Liver (tissue), 9 donors: ENCODE measurements around the gene CXCL14. TPM values are rescaled to one million over a fixed set of nuclear protein-coding genes. Genes with fewer than 3 reads are reported as not detected.

Experiments
- DNase-seq: peaks from one replicate; pipeline ENCODE4 v3.0.0-alpha.2; 2017; ENCODE audit warnings: low spot score
- H3K27ac ChIP-seq, 2 donors: one replicate each; pipeline ENCODE4 v1.7.0; 2013; ENCODE audit warnings: inconsistent platforms in 2 of 2, low read length in 2 of 2, control low read depth in 1 of 2, low read depth in 1 of 2, mild to moderate bottlenecking in 1 of 2
- H3K27me3 ChIP-seq, 4 donors: one replicate each; pipeline versions ENCODE4 v1.6.1 to v1.7.0; 2013; ENCODE audit warnings: low read length in 3 of 4, inconsistent platforms in 1 of 4, mild to moderate bottlenecking in 1 of 4, moderate library complexity in 1 of 4; ENCODE audit not compliant: control insufficient read depth in 4 of 4, insufficient read depth in 4 of 4
- H3K36me3 ChIP-seq, 4 donors: one replicate each; pipeline versions ENCODE4 v1.6.1 to v1.7.0; 2013; ENCODE audit warnings: low read length in 3 of 4, mild to moderate bottlenecking in 3 of 4, low read depth in 1 of 4, moderate library complexity in 1 of 4; ENCODE audit not compliant: control insufficient read depth in 4 of 4, insufficient read depth in 3 of 4
- H3K4me1 ChIP-seq, 4 donors: one replicate each; pipeline versions ENCODE4 v1.6.1 to v1.7.0; 2013; ENCODE audit warnings: low read length in 3 of 4, mild to moderate bottlenecking in 3 of 4, moderate library complexity in 1 of 4; ENCODE audit not compliant: control insufficient read depth in 4 of 4, insufficient read depth in 4 of 4
- H3K4me3 ChIP-seq, 3 donors: one replicate each; pipeline versions ENCODE4 v1.6.1 to v1.7.0; 2013; ENCODE audit warnings: low read length in 3 of 3, control low read depth in 1 of 3, low read depth in 1 of 3, mild to moderate bottlenecking in 1 of 3
- H3K9ac ChIP-seq, 2 donors: one replicate each; pipeline ENCODE4 v1.7.0; 2013; ENCODE audit warnings: low read length in 2 of 2, mild to moderate bottlenecking in 2 of 2, moderate library complexity in 2 of 2, control low read depth in 1 of 2, low read depth in 1 of 2
- H3K9me3 ChIP-seq, 4 donors: one replicate each; pipeline versions ENCODE4 v1.6.1 to v1.7.0; 2013; ENCODE audit warnings: low read length in 3 of 4; ENCODE audit not compliant: control insufficient read depth in 4 of 4
- ATF3 ChIP-seq: IDR thresholded peaks from 2 replicates; pipeline ENCODE4 v1.6.1; 2016; ENCODE audit warnings: antibody characterized with exemption
- CTCF ChIP-seq: fragments of 150-350 bp; IDR thresholded peaks from 2 replicates; pipeline ENCODE4 v1.5.1; 2017; ENCODE audit warnings: improper control_type of control experiment, low read depth, low read length; ENCODE audit not compliant: missing input control
- EGR1 ChIP-seq, 2 donors: IDR thresholded peaks; 2 replicates each; pipeline ENCODE4 v1.6.1; 2016 to 2018; ENCODE audit warnings: antibody characterized with exemption in 2 of 2, low read depth in 2 of 2
- FOXA1 ChIP-seq: IDR thresholded peaks from 2 replicates; pipeline ENCODE4 v1.6.1; 2016; ENCODE audit warnings: antibody characterized with exemption
- FOXA2 ChIP-seq: IDR thresholded peaks from 2 replicates; pipeline ENCODE4 v1.6.1; 2016; ENCODE audit warnings: antibody characterized with exemption
- GABPA ChIP-seq, 2 donors: IDR thresholded peaks in 1 of 2; conservative IDR thresholded peaks in 1 of 2; 2 replicates each; pipeline ENCODE4 v1.6.1; 2016; ENCODE audit warnings: antibody characterized with exemption in 2 of 2, mild to moderate bottlenecking in 1 of 2, moderate library complexity in 1 of 2
- HNF4A ChIP-seq, 2 donors: conservative IDR thresholded peaks; 2 replicates each; pipeline ENCODE4 v1.6.1; 2016; ENCODE audit warnings: antibody characterized with exemption in 2 of 2, mild to moderate bottlenecking in 2 of 2
- HNF4G ChIP-seq: IDR thresholded peaks from 2 replicates; pipeline ENCODE4 v1.6.1; 2016; ENCODE audit warnings: antibody characterized with exemption
- JUND ChIP-seq, 2 donors: IDR thresholded peaks; 2 replicates each; pipeline ENCODE4 v1.6.1; 2016; ENCODE audit warnings: antibody characterized with exemption in 2 of 2
- NR2F2 ChIP-seq: IDR thresholded peaks from 2 replicates; pipeline ENCODE4 v1.6.1; 2016; ENCODE audit warnings: antibody characterized with exemption
- RAD21 ChIP-seq, 2 donors: IDR thresholded peaks; 2 replicates each; pipeline ENCODE4 v1.6.1; 2016; ENCODE audit warnings: antibody characterized with exemption in 2 of 2, mild to moderate bottlenecking in 2 of 2
- RXRA ChIP-seq, 2 donors: IDR thresholded peaks; 2 replicates each; pipeline ENCODE4 v1.6.1; 2017 to 2018; ENCODE audit warnings: antibody characterized with exemption in 2 of 2, mild to moderate bottlenecking in 1 of 2
- SP1 ChIP-seq: IDR thresholded peaks from 2 replicates; pipeline ENCODE4 v1.6.1; 2018; ENCODE audit warnings: antibody characterized with exemption, mild to moderate bottlenecking
- TAF1 ChIP-seq: conservative IDR thresholded peaks from 2 replicates; pipeline ENCODE4 v1.6.1; 2016; ENCODE audit warnings: antibody characterized with exemption, mild to moderate bottlenecking
- YY1 ChIP-seq: IDR thresholded peaks from 2 replicates; pipeline ENCODE4 v1.6.1; 2016; ENCODE audit warnings: antibody characterized with exemption, mild to moderate bottlenecking
- ZBTB33 ChIP-seq: IDR thresholded peaks from 2 replicates; pipeline ENCODE4 v1.6.1; 2016; ENCODE audit warnings: antibody characterized with exemption
- WGBS: extraction: QIAGEN DNeasy Blood & Tissue Kit; methylation state at CpG from one replicate; pipeline ENCODE4 v1.1.7; 2013; 5-methylcytosine and 5-hydroxymethylcytosine counted together
- polyA plus RNA-seq, 2 donors: library from polyadenylated mRNA; stranded (reverse) in 1 of 2; unstranded in 1 of 2; fragments of 200-250 nt in 1 of 2; fragments of >200 nt in 1 of 2; fragmentation: Nextera tagmentation in 1 of 2; extraction: Ambion mirVana in 1 of 2; gene quantifications; one replicate each; pipeline versions ENCODE4 v1.2.1 to v1.2.3, GENCODE V29; 2013 to 2015
- total RNA-seq, 2 donors: library from RNA; depleted of rRNA; stranded (reverse); fragments of >200 nt; gene quantifications; one replicate each; pipeline ENCODE4 v1.2.3, GENCODE V29; 2014
- TF ChIP-seq, protein P1 (sequence below): IDR thresholded peaks from 2 replicates; pipeline ENCODE4 v1.6.1; 2016; ENCODE audit warnings: antibody characterized with exemption
- donor health status: healthy.
- donor health status: healthy.
- donor health status: healthy.
- donor health status: healthy.
- donor health status: healthy.

The CXCL14 gene
- total and polyA plus RNA-seq, 4 donors = 2.7 to 13.7 (median 8.3) TPM

GRCh38 chr5:135549413-135549812 lies 29.4 kb downstream of the CXCL14 start:
- TF ChIP-seq RXRA (IDR thresholded peaks at IDR 0.05) (no peak), FOXA1 (no peak), FOXA2 (no peak), EGR1 (IDR thresholded peaks at IDR 0.05; ENCODE audit: low read depth in 2 of 2) (no peak), NR2F2 (no peak), GABPA (IDR thresholded peaks at IDR 0.05 in 1 of 2, conservative IDR thresholded peaks at IDR 0.05 in 1 of 2) (no peak), RAD21 (IDR thresholded peaks at IDR 0.05) (no peak), HNF4A (conservative IDR thresholded peaks at IDR 0.05) (no peak), TAF1 (no peak), SP1 (no peak), YY1 (no peak), ZBTB33 (no peak), JUND (IDR thresholded peaks at IDR 0.05) (no peak), ATF3 (no peak), HNF4G (no peak)
- TF ChIP-seq, protein P1, sequence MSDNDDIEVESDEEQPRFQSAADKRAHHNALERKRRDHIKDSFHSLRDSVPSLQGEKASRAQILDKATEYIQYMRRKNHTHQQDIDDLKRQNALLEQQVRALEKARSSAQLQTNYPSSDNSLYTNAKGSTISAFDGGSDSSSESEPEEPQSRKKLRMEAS = no peak
- WGBS = 25% methylated on average over 4 of the region's 4 CpGs
- H3K27me3 ChIP-seq = peaks cover 0 to 8% (median 6%) of the 10 kb centered on the region in 4 donors
- no peaks in the 10 kb centered on the region for H3K9me3 ChIP-seq
- no peak overlapping the region for H3K4me3 ChIP-seq
- peaks cover 2 to 4% (median 3%) of the 10 kb centered on the region in 4 donors for H3K4me1 ChIP-seq
- no peaks in the 10 kb centered on the region for H3K36me3 ChIP-seq
- no peak overlapping the region for H3K27ac ChIP-seq
- DNase-seq = no peak
- no peak overlapping the region for H3K9ac ChIP-seq

DNA sequence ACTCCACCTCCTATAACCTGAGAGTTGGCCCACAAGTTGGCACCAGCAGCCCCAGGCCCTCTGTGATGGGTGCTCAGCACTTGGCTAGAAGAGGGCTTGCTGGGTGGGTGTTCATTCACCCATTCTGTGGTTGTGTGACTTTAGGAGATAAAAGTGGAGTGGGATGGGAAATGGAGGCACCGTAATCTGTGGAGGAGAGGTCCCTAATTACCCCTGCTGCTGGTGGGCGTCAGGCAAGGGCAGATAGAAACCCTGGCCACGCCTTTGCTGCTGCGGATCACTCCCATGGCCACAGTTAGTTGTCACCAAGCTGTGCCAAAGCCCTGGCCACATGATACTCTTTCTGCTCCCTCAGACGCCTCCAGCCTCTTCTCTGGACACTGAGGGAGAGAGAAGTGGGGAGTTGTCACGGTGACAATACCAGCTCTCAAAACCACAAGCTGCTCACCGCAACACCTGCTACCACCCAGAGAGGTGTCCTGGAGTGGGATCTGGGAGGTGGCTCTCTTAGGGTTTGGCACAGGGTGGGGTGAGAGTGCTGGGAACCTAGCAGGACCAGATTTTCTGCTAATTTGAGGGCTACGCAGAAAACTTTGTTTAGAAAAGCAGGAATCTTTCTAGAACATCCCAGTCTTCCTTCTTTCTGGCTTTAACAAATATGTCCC lies 31.1 kb downstream of the CXCL14 start:
- TF ChIP-seq RXRA (IDR thresholded peaks at IDR 0.05) = no peak
- TF ChIP-seq FOXA1 = no peak
- no peak for TF ChIP-seq EGR1 (IDR thresholded peaks at IDR 0.05; ENCODE audit: low read depth in 2 of 2)
- TF ChIP-seq FOXA2 = no peak
- no peak for TF ChIP-seq CTCF
- TF ChIP-seq, protein P1 = no peak
- TF ChIP-seq ATF3 = no peak
- no peak for TF ChIP-seq JUND (IDR thresholded peaks at IDR 0.05)
- TF ChIP-seq RAD21 (IDR thresholded peaks at IDR 0.05) = no peak
- no peak for TF ChIP-seq GABPA (IDR thresholded peaks at IDR 0.05 in 1 of 2, conservative IDR thresholded peaks at IDR 0.05 in 1 of 2)
- no peak for TF ChIP-seq HNF4G
- no peak for TF ChIP-seq ZBTB33
- Histone ChIP-seq H3K9me3 (no peaks in the 10 kb centered on the region), H3K4me1 (peaks cover 7 to 17% (median 14%) of the 10 kb centered on the region in 4 donors), H3K36me3 (no peaks in the 10 kb centered on the region), H3K27me3 (peaks cover 0 to 8% (median 6%) of the 10 kb centered on the region in 4 donors), H3K4me3 (no peak overlapping the region), H3K9ac (no peak overlapping the region), H3K27ac (no peak overlapping the region)
- 53% methylated on average over 8 of the region's 8 CpGs for WGBS
- DNase-seq = no peak
